Calu3 (cell line): ENCODE data around the gene PIN1. TPM values are rescaled to one million over a fixed set of nuclear protein-coding genes. Genes with fewer than 3 reads are reported as not detected.

Experiments used
- BruUV-seq: library from RNA; stranded (reverse); fragments of 400-500 nt; replicated peaks from 2 replicates; lab custom pipeline; 2021; lab: Mats Ljungman, UMichigan
- CTCF ChIA-PET: fragments of 300-600 bp; sonication (Branson Sonifier 250); formaldehyde crosslinking; loops from one replicate; lab custom pipeline; 2022; ENCODE audit warnings: antibody characterized with exemption; lab: Charles Lee
- DNase-seq: peaks from one replicate; pipeline ENCODE4 v3.0.0; 2022
- H3K27ac Mint-ChIP-seq: one replicate; pipeline ENCODE4 v1.8.0; 2022; ENCODE audit warnings: mixed read lengths; ENCODE audit not compliant: unreplicated experiment
- H3K27me3 Mint-ChIP-seq: one replicate; pipeline ENCODE4 v1.8.0; 2022; ENCODE audit warnings: mixed read lengths; ENCODE audit not compliant: unreplicated experiment
- H3K36me3 Mint-ChIP-seq: one replicate; pipeline ENCODE4 v1.8.0; 2022; ENCODE audit warnings: mild to moderate bottlenecking, moderate library complexity, mixed read lengths; ENCODE audit not compliant: insufficient read depth, unreplicated experiment
- H3K4me1 Mint-ChIP-seq: one replicate; pipeline ENCODE4 v1.8.0; 2022; ENCODE audit warnings: mild to moderate bottlenecking, low read depth, mixed read lengths; ENCODE audit not compliant: unreplicated experiment
- H3K4me3 Mint-ChIP-seq: one replicate; pipeline ENCODE4 v1.8.0; 2022; ENCODE audit warnings: mild to moderate bottlenecking, low read depth, moderate library complexity, mixed read lengths; ENCODE audit not compliant: unreplicated experiment
- H3K9me3 Mint-ChIP-seq: one replicate; pipeline ENCODE4 v1.8.0; 2022; ENCODE audit warnings: low read depth, mixed read lengths; ENCODE audit not compliant: unreplicated experiment
- intact Hi-C: fragments of 100-400 bp; cut with micrococcal nuclease; formaldehyde crosslinking; loops from one replicate; pipeline ENCODE4 v1.10.0; 2022; ENCODE audit not compliant: unreplicated experiment
- total RNA-seq: library from RNA; stranded (reverse); gene quantifications from 2 replicates; pipeline ENCODE4 v1.2.3, GENCODE V29; 2022
- TF ChIP-seq, protein P1 (sequence below): fragments of 200-600 bp; IDR thresholded peaks from one replicate; pipeline ENCODE4 v1.8.0; 2022; ENCODE audit warnings: antibody characterized with exemption; ENCODE audit not compliant: unreplicated experiment

The PIN1 gene
- total RNA-seq, 1 experiment from 2014 or later, result 49.5 TPM

DNA sequence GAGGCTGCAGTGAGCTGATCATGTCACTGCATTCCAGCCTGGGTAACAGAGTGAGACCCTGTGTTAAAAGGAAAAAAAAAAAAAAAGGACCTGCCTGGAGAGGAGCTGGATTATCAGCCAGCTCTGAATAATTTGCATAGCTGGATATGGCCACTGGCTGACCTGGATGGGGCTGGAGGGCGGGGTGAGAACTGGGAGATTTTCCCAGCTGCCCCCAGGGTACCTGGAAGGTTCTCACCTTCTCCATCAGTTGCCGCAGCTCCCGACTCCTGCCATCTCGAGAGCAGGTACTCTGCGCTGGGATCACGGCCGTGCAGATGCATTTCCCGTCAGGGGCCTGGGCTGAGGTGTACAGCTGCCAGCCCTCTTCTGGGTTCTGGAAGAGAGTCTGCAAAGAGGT is 25.3 kb downstream of the PIN1 start:
- no peaks in the 10 kb centered on the region for H3K9me3 Mint-ChIP-seq
- BruUV-seq, result no TSS peak
- TF ChIP-seq, protein P1, sequence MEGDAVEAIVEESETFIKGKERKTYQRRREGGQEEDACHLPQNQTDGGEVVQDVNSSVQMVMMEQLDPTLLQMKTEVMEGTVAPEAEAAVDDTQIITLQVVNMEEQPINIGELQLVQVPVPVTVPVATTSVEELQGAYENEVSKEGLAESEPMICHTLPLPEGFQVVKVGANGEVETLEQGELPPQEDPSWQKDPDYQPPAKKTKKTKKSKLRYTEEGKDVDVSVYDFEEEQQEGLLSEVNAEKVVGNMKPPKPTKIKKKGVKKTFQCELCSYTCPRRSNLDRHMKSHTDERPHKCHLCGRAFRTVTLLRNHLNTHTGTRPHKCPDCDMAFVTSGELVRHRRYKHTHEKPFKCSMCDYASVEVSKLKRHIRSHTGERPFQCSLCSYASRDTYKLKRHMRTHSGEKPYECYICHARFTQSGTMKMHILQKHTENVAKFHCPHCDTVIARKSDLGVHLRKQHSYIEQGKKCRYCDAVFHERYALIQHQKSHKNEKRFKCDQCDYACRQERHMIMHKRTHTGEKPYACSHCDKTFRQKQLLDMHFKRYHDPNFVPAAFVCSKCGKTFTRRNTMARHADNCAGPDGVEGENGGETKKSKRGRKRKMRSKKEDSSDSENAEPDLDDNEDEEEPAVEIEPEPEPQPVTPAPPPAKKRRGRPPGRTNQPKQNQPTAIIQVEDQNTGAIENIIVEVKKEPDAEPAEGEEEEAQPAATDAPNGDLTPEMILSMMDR, result no peak
- peaks cover 3% of the 10 kb centered on the region for H3K36me3 Mint-ChIP-seq
- H3K4me1 Mint-ChIP-seq, result no peaks in the 10 kb centered on the region
- H3K27ac Mint-ChIP-seq, result no peak overlapping the region
- no peak overlapping the region for H3K4me3 Mint-ChIP-seq
- DNase-seq, result no peak
- no peaks in the 10 kb centered on the region for H3K27me3 Mint-ChIP-seq
- CTCF ChIA-PET, result no interaction called here
- intact Hi-C loops, result no loop called here

DNA sequence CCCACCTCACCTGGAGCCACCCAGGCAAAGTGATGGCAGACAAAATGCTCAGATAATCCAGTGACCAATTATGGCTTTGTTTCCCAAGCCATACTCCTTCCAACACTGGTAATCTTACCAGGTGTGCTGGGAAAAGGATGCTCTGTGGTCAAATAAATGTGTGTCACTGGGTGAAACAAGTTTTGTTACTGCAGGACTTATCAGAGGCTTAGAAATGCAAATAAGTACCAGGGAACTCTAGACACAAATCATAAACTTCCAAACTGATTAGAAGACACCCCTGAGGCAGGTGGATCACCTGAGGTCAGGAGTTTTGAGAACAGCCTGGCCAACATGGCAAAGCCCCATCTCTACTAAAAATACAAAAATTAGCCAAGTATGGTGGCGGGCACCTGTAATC is 26.4 kb downstream of the PIN1 start:
- peaks cover 3% of the 10 kb centered on the region for H3K36me3 Mint-ChIP-seq
- no peak overlapping the region for H3K27ac Mint-ChIP-seq
- H3K4me3 Mint-ChIP-seq, result no peak overlapping the region
- no peak for DNase-seq
- H3K27me3 Mint-ChIP-seq, result no peaks in the 10 kb centered on the region
- no peaks in the 10 kb centered on the region for H3K4me1 Mint-ChIP-seq
- no peaks in the 10 kb centered on the region for H3K9me3 Mint-ChIP-seq
- CTCF ChIA-PET, result no interaction called here
- TF ChIP-seq, protein P1, result no peak
- intact Hi-C loops, result no loop called here
- BruUV-seq, result no TSS peak

DNA sequence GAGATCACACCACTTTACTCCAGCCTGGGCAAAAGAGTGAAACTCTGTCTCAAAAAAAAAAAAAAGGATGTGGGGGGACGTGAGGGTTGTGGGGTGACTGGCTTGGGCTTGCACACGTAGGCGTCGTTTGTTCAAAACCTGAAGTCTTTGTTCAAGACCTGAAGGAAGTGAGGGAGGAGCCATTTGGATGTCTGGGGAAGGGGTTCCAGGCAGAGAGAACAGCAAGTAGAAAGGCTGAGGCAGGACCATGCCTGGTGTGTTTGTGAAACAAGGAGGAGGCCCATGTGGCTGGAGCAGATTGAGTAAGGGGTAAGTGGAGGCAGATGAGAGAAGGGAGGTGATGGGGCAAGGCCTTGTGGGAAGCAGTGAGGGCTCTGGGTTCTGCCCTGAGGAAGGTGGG is 27.8 kb downstream of the PIN1 start:
- Mint-ChIP-seq H3K27me3 (no peaks in the 10 kb centered on the region), H3K27ac (no peak overlapping the region), H3K9me3 (no peaks in the 10 kb centered on the region), H3K36me3 (peaks cover 3% of the 10 kb centered on the region), H3K4me1 (no peaks in the 10 kb centered on the region), H3K4me3 (no peak overlapping the region)
- no TSS peak for BruUV-seq
- intact Hi-C loops, result no loop called here
- TF ChIP-seq, protein P1, result no peak
- CTCF ChIA-PET, result no interaction called here
- no peak for DNase-seq

DNA sequence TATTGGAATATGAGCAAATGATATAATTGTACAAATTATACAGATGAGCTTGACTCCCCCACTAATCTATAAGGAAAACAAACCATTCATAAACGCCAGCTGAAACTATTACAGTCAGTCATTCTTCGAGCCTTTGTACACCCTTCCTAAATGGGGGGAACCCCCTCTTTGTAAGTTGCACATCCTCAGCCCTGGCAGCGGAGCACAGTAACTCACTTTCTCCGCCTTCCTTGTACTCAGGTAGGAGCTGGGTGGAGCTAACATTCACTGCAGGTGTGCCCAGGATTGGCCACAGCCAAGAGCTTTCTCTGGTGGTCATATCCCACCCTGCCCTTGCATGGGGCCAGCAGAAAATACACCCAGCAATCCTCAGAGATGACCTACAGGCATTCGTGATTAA is 28.6 kb downstream of the PIN1 start:
- H3K36me3 Mint-ChIP-seq, result peaks cover 3% of the 10 kb centered on the region
- TF ChIP-seq, protein P1, result no peak
- CTCF ChIA-PET, result interaction anchor here (0.6 kb wide), 1 partner anchor 15 kb away, joined by 3 read pairs; no protein-coding TSS in a partner anchor

More for the DNA sequence above, 28.6 kb downstream of the PIN1 start:
- no peak for DNase-seq
- no peaks in the 10 kb centered on the region for H3K27me3 Mint-ChIP-seq
- intact Hi-C loops, result no loop called here
- H3K9me3 Mint-ChIP-seq, result no peaks in the 10 kb centered on the region
- no peak overlapping the region for H3K27ac Mint-ChIP-seq
- no TSS peak for BruUV-seq
- no peaks in the 10 kb centered on the region for H3K4me1 Mint-ChIP-seq
- no peak overlapping the region for H3K4me3 Mint-ChIP-seq
